HK-2 (cell line): ENCODE measurements around the gene TFPI.
"Not testable (repeated sequence)": the region's sequence is repeated elsewhere in the genome, so short reads cannot be mapped to it uniquely, and the experiment has no call there.

Source experiments
- DNase-seq: peaks from one replicate; pipeline ENCODE4 v3.0.0-alpha.2; 2018; ENCODE audit not compliant: unreplicated experiment

The TFPI gene

GRCh38 chr2:187552828-187553681, 1.2 kb downstream of the TFPI start:
- no peak for DNase-seq

DNA sequence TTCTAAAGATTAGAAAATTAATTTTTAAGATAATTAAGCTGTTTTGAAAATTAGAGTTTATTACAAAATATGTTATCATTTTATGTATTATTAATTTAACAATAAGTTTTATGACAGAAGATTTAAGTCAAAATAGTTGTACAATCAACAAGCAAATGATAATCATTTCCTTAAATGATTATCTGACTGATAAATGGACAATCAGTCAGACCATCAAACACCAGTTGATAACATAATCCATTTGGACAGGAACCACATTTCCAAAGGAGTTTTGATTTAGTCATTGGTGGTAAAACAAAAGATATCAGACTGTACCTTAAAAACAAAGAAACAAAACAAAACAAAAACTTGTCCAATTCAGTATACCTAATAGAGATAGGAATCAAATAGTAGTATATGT, 1.9 kb downstream of the TFPI start:
- no peak for DNase-seq

DNA sequence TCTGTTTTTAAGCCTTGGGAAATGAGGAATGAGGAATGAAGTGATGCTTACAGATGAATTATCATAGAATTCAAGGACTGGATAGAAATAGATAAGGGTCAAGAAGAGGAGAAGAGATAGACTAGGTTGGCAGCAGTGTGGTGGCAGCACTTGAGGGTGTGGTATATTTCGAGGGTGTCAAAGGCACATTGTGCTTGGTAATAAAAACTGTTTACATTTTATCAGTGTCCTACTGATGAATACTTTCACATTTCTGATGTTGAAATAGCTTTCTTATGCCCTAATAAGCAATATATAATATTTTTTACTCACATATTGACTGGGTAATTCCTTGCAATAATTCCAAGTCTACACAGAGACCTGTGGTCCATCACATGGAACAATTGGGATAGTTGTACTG, 3.4 kb downstream of the TFPI start:
- no peak for DNase-seq

DNA sequence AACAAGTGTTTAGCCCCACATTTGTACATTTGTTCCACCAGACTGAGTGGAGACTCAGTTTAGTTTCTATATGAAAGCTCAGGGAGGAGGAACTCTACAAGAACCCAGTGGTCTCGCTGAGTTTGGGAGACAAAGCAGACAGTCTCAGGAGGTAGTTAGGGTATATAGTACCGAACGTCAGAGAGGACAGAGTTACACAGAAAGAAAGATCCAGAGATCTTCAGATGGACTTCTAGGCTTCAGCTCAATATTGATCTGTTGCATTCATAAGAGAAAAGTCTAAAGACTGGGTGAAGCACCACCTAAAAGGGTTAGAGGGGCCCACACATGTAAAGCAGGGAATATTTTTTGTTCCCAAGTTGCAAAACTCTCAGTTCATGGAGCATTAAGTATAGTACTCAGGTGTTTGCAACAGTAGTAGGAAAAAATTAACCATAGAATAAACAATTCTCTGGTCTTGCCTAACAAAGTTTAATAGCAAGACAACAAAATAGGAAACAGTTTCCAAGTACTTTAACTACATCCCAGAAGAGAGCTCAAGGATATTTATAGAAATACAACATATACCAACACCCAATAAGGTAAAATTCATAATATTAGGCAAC, 4.2 kb downstream of the TFPI start:
- no peak for DNase-seq

GRCh38 chr2:187549193-187549592, 5.0 kb downstream of the TFPI start:
- no peak for DNase-seq

DNA sequence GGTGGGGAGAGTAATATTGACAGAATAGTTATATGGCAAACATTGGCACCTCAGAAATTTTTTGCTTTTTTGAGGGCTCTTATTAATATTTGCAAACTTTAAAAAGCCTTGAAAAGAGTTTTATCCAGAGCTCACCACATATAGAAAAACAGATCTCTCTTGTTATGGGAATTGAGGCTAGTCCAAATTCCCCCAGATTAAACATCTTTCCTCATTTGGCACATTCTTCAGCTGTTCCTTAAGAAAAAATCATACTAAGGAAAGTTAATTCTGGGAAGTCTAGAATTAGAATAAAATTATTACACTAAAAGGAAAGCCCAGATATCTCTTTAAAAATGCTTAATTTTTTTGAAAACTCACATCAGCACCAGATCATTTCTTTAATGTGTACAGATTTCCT, 5.6 kb downstream of the TFPI start:
- DNase-seq, result no peak

GRCh38 chr2:187547353-187547979, 6.8 kb downstream of the TFPI start:
- peak; percentile 60 for DNase-seq

GRCh38 chr2:187546762-187547333, 7.4 kb downstream of the TFPI start:
- no peak for DNase-seq

DNA sequence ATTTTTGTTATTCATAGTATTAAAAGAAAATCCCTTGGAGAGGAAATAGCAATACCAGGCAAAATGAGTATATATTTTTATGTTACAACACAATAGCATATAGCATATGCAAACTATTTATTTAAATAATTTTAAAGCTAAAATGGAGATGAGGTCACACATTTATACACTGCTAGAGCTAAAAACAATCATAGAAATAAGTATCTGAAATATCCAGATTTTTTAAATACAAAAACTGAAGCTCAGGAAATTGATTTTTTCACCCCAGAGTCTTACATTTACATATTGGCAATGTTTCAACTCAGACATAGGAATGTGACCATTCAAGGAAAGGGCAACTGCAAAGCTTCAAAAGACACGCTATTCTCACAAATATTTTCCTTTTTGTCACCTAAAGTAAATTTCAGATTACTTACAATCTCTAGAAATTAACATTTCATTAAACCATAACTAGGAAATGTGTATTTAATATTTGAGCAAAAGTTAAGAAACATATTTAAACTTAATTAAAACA, 8.9 kb downstream of the TFPI start:
- no peak for DNase-seq

- peak; percentile 39 for DNase-seq
Observed at GRCh38 chr2:187544371-187545080, 9.7 kb downstream of the TFPI start.

DNA sequence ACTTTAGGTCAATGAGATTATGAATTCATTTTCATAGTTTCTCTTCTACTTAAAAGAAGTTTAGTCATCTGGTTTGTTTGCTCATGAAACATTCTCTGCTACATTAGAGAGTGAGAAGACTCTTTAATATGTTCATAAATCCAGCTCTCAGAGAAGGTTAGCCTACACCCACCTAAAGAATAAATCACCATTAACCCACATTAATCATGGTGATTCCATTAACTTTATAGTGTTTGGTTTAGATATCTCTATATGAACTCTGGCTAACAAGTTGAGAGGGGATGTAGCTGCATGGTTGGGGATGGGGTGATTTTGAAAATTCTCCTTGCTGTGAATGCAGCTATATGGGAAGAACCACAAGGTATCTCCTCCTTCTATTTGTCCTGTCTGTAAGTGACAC, 10.7 kb downstream of the TFPI start:
- no peak for DNase-seq

- no peak for DNase-seq
Observed at GRCh38 chr2:187542123-187542522, 12.1 kb downstream of the TFPI start.

DNA sequence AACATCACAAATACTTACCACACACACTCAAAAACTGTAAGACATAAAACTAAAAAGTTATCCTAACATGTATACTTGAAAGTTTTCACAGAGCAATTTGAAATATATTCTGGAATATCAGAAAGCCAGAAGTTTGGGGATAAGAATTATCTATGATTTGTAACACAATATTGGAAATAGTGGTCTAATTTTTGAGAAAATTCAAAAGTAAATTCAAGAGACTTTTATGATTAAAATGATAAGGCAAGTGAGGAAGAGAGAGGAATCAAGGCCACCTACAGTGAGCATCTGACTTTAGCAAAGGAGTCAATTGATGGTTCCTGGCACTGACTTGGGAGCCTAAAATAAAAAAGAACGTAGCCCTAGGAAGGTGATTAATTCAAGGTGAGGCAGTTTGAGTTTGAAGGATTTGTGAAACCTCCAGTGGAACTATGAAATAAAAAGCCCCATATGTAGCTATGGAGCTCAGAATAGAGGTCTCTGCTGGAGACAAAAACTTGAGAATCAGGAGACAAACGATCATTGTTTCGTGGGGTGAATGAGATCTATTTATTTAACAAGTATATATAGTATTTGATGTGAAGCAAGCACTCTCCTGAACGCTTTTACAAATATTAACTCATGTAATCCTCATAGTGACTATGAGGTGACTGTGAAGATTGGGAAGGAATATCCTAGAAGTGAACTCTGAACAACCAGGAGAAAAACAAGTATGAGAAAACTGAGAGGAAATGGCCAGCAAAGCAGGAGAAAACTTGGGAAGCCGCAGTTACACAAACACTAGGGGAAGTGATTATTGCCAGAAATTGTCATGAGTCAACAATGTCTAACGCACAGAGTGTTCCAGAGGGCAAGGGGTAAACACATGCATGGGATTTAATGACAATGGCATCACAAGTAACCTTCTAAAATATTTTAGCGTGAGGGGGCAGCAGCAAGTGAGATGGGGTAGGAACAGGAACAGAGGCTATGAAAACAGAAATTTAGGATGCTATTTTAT, 12.8 kb downstream of the TFPI start:
- no peak for DNase-seq

DNA sequence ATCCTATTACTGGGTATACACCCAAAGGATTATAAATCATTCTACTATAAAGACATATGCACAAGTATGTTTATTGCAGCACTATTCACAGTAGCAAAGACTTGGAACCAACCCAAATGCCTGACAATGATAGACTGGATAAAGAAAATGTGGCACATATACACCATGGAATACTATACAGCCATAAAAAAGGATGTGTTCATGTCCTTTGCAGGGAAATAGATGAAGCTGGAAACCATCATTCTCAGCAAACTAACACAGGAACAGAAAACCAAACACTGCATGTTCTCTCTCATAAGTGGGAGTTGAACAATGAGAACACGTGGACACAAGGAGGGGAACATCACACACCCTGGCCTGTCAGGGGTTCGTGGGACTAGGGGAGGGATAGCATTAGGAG, 16.0 kb downstream of the TFPI start:
- DNase-seq, result not testable (repeated sequence)

DNA sequence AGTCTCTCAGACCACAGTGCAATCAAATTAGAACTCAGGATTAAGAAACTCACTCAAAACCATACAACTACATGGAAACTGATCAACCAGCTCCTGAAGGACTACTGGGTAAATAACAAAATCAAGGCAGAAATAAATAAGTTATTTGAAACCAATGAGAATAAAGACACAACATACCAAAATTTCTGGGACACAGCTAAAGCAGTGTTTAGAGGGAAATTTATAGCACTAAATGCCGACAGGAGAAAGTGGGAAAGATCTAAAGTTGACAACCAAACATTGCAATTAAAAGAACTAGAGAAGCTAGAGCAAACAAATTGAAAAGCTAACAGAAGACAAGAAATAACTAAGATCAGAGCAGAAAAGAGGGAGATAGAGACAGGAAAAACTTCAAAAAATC, 18.9 kb downstream of the TFPI start:
- DNase-seq, result not testable (repeated sequence)

DNA sequence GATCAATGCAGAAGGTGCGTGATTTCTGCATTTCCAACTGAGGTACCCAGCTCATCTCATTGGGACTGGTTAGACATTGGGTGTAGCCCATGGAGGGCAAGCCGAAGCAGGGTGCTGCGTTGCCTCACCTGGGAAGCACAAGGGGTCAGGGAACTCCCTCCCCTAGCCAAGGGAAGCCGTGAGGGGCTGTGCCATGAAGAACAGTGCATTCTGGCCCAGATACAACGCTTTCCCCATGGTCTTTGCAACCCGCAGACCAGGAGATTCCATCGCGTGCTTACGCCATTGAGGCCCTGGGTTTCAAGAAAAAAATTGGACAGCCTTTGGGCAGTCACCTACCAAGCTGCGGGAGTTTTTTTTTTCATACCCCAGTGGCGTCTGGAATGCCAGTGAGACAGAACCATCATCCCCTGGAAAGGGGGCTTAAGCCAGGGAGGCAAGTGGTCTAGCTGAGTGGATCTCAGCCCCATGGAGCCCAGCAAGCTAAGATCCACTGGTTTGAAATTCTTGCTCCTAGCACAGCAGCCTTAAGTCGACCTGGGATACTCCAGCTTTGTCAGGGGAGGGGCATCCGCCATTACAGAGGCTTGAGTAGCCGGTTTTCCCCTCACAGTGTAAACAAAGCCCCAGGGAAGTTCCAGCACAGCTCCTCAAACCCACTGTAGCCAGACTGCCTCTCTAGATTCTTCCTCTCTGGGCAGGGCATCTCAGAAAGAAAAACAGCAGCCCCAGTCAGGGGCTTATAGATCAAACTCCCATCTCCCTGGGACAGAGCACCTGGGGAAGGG, 21.7 kb downstream of the TFPI start:
- DNase-seq, result no peak

GRCh38 chr2:187529977-187530721, 24.1 kb downstream of the TFPI start:
- DNase-seq, result no peak

DNA sequence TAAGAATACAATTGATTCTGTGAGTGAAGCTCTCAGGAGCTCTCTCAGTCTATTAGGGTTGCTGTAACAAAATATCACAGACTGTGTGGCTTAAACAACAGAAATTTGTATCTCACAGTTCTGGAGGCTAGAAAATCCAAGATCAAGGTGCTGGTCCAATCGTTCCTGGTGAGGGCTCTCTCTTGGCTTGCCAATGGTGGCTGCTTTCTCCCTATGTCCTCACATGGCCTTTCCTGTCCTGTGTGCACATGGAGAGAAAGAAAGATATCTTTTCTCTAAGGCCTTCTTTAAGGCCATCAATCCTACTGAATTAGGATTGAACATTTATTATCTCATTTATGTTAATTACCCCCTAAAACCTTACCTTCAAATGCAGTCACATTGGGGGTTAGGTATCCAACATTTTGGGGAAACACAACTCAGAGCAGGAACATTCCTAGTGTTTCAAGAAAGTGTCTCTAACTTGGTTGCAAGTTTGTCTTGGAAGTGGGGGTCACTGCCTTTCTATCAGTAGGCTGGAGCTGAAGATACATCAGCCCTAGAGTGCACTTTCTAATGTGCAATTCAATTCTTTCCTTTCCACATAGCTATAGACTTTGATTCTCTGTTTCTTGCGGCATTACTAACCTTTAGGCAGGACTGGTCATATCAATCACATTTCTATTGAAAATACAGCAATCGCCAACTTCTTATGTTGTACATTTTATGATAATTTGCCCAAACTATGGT, 24.8 kb downstream of the TFPI start:
- DNase-seq, result no peak
